Cardiac muscle cell (in vitro differentiated cells and primary cell): ENCODE data around the gene PRKCI. TPM values are rescaled to one million over a fixed set of nuclear protein-coding genes. Genes with fewer than 3 reads are reported as not detected.
A peak's percentile ranks its signal among the peaks of the same experiment; 100 is the strongest.

Experiments
- DNase-seq, 2 donors: peaks; one replicate each; pipeline versions ENCODE4 v3.0.0 to v3.0.0-alpha.2; 2010 to 2017; ENCODE audit warnings: low read depth in 1 of 2, low spot score in 1 of 2
- H3K27ac ChIP-seq: fragments of 200-600 bp; sonication (generic); 2 replicates; pipeline ENCODE4 v1.5.1; 2016
- H3K27me3 ChIP-seq: fragments of 200-600 bp; sonication (generic); 2 replicates; pipeline ENCODE4 v1.6.0; 2016; ENCODE audit warnings: control low read depth
- H3K36me3 ChIP-seq: fragments of 200-600 bp; sonication (generic); 2 replicates; pipeline ENCODE4 v1.5.1; 2016; ENCODE audit warnings: control low read depth
- H3K4me1 ChIP-seq: fragments of 200-600 bp; sonication (generic); 2 replicates; pipeline ENCODE4 v1.8.1; 2017; ENCODE audit warnings: low read depth, mild to moderate bottlenecking, mixed run types
- H3K4me3 ChIP-seq: fragments of 200-600 bp; sonication (generic); 2 replicates; pipeline ENCODE4 v1.5.1; 2016; ENCODE audit warnings: mild to moderate bottlenecking
- H3K9me3 ChIP-seq: fragments of 200-600 bp; sonication (generic); 2 replicates; pipeline ENCODE4 v1.5.1; 2017; ENCODE audit warnings: low read depth, mild to moderate bottlenecking, control low read depth
- polyA plus RNA-seq: library from polyadenylated mRNA; unstranded; fragments of >200 nt; fragmentation: Nextera tagmentation; extraction: Ambion mirVana; gene quantifications from 2 replicates; pipeline ENCODE4 v1.2.1, GENCODE V29; 2016
- total RNA-seq: library from RNA; depleted of rRNA; stranded (reverse); fragments of >200 nt; gene quantifications from 2 replicates; pipeline ENCODE4 v1.2.3, GENCODE V29; 2016
- TF ChIP-seq, protein P1 (sequence below): IDR thresholded peaks from 2 replicates; pipeline ENCODE4 v1.5.1; 2012; ENCODE audit warnings: low read depth, mild to moderate bottlenecking, low read length

The PRKCI gene
- total and polyA plus RNA-seq, 2 experiments from 2014 or later: 25.2 to 35.1 TPM

DNA sequence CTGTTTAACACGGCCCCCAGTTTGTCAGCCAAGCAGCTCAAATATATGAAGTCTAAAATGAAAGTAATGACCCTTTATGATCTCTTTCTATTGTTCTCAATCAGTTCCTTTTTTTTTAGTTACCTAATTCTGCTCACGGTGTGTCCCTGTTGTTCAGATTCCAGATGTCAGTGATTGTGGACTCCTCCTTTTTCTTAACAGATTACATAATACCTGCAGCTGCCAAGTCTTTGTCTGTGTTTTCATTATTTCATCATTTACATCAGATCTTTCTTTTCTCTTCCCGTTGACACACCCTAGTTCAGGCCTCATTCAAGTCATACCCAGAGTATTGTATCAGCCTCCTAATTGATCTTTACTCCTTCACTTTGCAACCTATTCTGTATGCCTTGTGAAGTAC lies 79.2 kb downstream of the PRKCI start:
- peaks cover 9% of the 10 kb centered on the region for H3K36me3 ChIP-seq

DNA sequence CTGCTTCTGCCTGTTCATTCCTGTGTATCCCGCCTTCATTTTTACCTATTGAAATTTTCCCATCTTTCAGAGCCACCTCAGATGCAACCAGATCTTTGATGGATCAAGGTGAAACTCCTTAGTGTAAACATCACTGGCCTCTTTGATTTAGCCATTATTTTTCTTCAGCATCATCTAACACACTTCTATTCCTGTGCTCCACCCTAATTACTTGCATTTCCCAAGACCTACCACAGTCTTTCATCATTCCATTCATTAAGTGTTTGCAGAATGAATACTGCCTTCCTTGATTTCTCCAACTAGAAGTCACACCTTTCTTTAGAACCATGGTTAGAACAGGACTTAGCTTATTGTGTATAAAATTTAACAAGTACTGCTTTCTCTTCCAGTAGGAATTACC lies 79.8 kb downstream of the PRKCI start:
- TF ChIP-seq, protein P1, sequence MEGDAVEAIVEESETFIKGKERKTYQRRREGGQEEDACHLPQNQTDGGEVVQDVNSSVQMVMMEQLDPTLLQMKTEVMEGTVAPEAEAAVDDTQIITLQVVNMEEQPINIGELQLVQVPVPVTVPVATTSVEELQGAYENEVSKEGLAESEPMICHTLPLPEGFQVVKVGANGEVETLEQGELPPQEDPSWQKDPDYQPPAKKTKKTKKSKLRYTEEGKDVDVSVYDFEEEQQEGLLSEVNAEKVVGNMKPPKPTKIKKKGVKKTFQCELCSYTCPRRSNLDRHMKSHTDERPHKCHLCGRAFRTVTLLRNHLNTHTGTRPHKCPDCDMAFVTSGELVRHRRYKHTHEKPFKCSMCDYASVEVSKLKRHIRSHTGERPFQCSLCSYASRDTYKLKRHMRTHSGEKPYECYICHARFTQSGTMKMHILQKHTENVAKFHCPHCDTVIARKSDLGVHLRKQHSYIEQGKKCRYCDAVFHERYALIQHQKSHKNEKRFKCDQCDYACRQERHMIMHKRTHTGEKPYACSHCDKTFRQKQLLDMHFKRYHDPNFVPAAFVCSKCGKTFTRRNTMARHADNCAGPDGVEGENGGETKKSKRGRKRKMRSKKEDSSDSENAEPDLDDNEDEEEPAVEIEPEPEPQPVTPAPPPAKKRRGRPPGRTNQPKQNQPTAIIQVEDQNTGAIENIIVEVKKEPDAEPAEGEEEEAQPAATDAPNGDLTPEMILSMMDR: no peak
- DNase-seq: no peak
- peaks cover 6% of the 10 kb centered on the region for H3K36me3 ChIP-seq

More for the DNA sequence above, 79.2 kb downstream of the PRKCI start:
- TF ChIP-seq, protein P1: no peak
- Histone ChIP-seq H3K4me3 (no peak overlapping the region), H3K9me3 (no peaks in the 10 kb centered on the region), H3K27ac (no peak overlapping the region), H3K4me1 (no peaks in the 10 kb centered on the region), H3K27me3 (no peaks in the 10 kb centered on the region)
- peak in 1 of 2 donors; percentile 48 for DNase-seq

DNA sequence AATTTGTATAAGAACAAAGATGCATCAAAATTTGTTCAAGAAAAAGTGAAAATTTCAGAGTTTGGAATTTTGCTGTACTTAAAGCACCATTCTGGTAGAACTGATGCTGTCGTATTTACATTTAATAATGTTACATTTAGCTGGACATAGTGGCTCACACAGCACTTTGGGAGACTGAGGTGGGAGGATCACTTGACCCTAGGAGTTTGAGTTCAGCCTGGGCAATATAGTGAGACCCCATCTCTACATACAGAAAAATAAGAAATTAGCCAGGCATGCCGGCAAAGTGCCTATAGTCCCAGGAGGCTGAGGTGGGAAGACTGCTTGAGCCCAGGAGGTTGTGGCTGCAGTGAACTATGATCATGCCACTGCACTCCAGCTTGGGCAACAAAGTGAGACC lies 83.8 kb downstream of the PRKCI start:
- TF ChIP-seq, protein P1: no peak
- Histone ChIP-seq H3K4me1 (no peaks in the 10 kb centered on the region), H3K4me3 (no peak overlapping the region), H3K9me3 (no peaks in the 10 kb centered on the region), H3K27me3 (no peaks in the 10 kb centered on the region), H3K36me3 (peaks cover 5% of the 10 kb centered on the region), H3K27ac (no peak overlapping the region)
- no peak for DNase-seq

More for the DNA sequence above, 79.8 kb downstream of the PRKCI start:
- Histone ChIP-seq H3K27me3 (no peaks in the 10 kb centered on the region), H3K9me3 (no peaks in the 10 kb centered on the region), H3K4me1 (no peaks in the 10 kb centered on the region), H3K4me3 (no peak overlapping the region), H3K27ac (no peak overlapping the region)

GRCh38 chr3:170307671-170308405 lies 85.6 kb downstream of the PRKCI start:
- no peaks in the 10 kb centered on the region for H3K4me1 ChIP-seq
- H3K27me3 ChIP-seq: no peaks in the 10 kb centered on the region
- no peaks in the 10 kb centered on the region for H3K9me3 ChIP-seq
- peak in 1 of 2 donors; percentile 50 for DNase-seq
- TF ChIP-seq, protein P1: no peak
- H3K36me3 ChIP-seq: no peaks in the 10 kb centered on the region
- no peak overlapping the region for H3K4me3 ChIP-seq
- no peak overlapping the region for H3K27ac ChIP-seq

DNA sequence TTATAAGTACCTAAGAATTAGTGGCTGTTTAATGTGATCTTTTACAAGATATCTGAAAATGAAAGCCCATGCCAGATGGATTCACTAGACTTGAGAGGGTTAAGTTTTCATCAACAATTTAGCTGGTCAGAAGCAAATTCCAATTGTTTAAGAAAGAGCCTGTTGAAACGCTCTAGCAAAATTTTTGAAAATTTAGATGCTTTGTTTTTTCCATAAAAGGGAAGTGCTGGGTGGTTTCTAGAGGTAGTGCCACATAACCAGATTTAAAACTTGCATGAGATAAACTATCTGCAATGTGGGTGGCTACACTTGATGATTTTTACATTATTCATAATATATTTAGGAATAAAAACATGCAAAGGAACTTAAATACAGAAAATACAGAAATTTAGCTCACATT lies 86.8 kb downstream of the PRKCI start:
- Histone ChIP-seq H3K36me3 (no peaks in the 10 kb centered on the region), H3K9me3 (no peaks in the 10 kb centered on the region), H3K4me1 (no peaks in the 10 kb centered on the region), H3K4me3 (no peak overlapping the region), H3K27me3 (no peaks in the 10 kb centered on the region), H3K27ac (no peak overlapping the region)
- no peak for DNase-seq
- TF ChIP-seq, protein P1: no peak
